HepG2 (cell line): Measurements from ENCODE around the gene TRAP1. TPM values are rescaled to one million over a fixed set of nuclear protein-coding genes. Genes with fewer than 3 reads are reported as not detected.

Source experiments
- ATAC-seq: fragments of 200-7000 bp; cut with Tn5 transposase; 3 replicates; pipeline ENCODE4 v1.9.1; 2020; ENCODE audit warnings: mild to moderate bottlenecking, moderate library complexity
- BruUV-seq: library from RNA; stranded (reverse); fragments of 400-500 nt; replicated peaks from 2 replicates; lab custom pipeline; 2021; lab: Mats Ljungman, UMichigan
- CTCF ChIA-PET: fragments of 300-600 bp; formaldehyde crosslinking; extraction: SDS; loops from one replicate; lab custom pipeline; 2021; ENCODE audit warnings: low total read pairs, inconsistent platforms, low intra/inter-chr PET ratio; lab: Yijun Ruan, JAX
- POLR2A ChIA-PET: fragments of 350-600 bp; sonication (Branson Sonifier 250); formaldehyde crosslinking; loops from one replicate; lab custom pipeline; 2020; ENCODE audit warnings: antibody characterized with exemption, inconsistent platforms; lab: Yijun Ruan, JAX
- DNase-seq: peaks from one replicate; pipeline ENCODE4 v3.0.0-alpha.2; 2015; ENCODE audit warnings: low spot score
- FAIRE-seq: peaks from 3 replicates; lab custom pipeline; 2011; peaks lifted over from hg19 to GRCh38; lab: Jason Lieb, UNC
- H2AFZ ChIP-seq: one replicate; pipeline ENCODE4 v1.6.1; 2011; ENCODE audit warnings: low read length, inconsistent platforms
- H3K27ac ChIP-seq: fragments of 300-600 bp; 3 replicates; pipeline ENCODE4 v1.8.0; 2011; ENCODE audit warnings: mixed run types, mild to moderate bottlenecking, mixed read lengths, low read length, inconsistent platforms; ENCODE audit not compliant: insufficient read depth; ENCODE audit errors: extremely low read length
- H3K27me3 ChIP-seq, 2 experiments: fragments of 200-600 bp in 1 of 2; 2 replicates in 1 of 2; 3 replicates in 1 of 2; pipeline versions ENCODE4 v1.6.0 to v1.8.0; 2011; ENCODE audit warnings: low read length in 2 of 2, mild to moderate bottlenecking in 2 of 2, moderate library complexity in 2 of 2, inconsistent platforms in 1 of 2; ENCODE audit not compliant: insufficient read depth in 2 of 2, control insufficient read depth in 1 of 2
- H3K36me3 ChIP-seq, 2 experiments: fragments of 200-600 bp in 1 of 2; replicated peaks in 1 of 2; 2 replicates in 1 of 2; 3 replicates in 1 of 2; pipeline versions ENCODE4 v1.5.1 to v1.8.0; 2011; ENCODE audit warnings: low read length in 2 of 2, inconsistent platforms in 1 of 2; ENCODE audit not compliant: insufficient read depth in 2 of 2, control insufficient read depth in 1 of 2
- H3K4me1 ChIP-seq: 2 replicates; pipeline ENCODE4 v1.5.1; 2012; ENCODE audit warnings: low read length, inconsistent platforms; ENCODE audit not compliant: insufficient read depth
- H3K4me2 ChIP-seq: 2 replicates; pipeline ENCODE4 v1.6.0; 2011; ENCODE audit warnings: low read depth, low read length, inconsistent platforms
- H3K4me3 ChIP-seq, 3 experiments: fragments of 200-600 bp in 1 of 3; sonication (generic), shearing (Covaris generic) in 1 of 3; replicated peaks in 1 of 3; 2 replicates each; pipeline ENCODE4 v1.5.1; 2011 to 2016; ENCODE audit warnings: low read length in 3 of 3, inconsistent platforms in 2 of 3, low read depth in 2 of 3, mild to moderate bottlenecking in 2 of 3, control low read depth in 1 of 3, mixed read lengths in 1 of 3; ENCODE audit not compliant: insufficient read depth in 1 of 3
- H3K79me2 ChIP-seq: one replicate; pipeline ENCODE4 v1.6.1; 2011; ENCODE audit warnings: low read length, inconsistent platforms; ENCODE audit not compliant: insufficient read depth
- H3K9ac ChIP-seq: 2 replicates; pipeline ENCODE4 v1.6.0; 2011; ENCODE audit warnings: mild to moderate bottlenecking, low read depth, low read length, inconsistent platforms; ENCODE audit not compliant: insufficient read depth
- H3K9me3 ChIP-seq: 2 replicates; pipeline ENCODE4 v1.5.1; 2012; ENCODE audit warnings: mild to moderate bottlenecking, low read length
- H4K20me1 ChIP-seq: 2 replicates; pipeline ENCODE4 v1.6.0; 2011; ENCODE audit warnings: inconsistent platforms, mild to moderate bottlenecking, low read length, moderate library complexity; ENCODE audit not compliant: insufficient read depth
- FUBP1 ChIP-seq: sonication (generic); formaldehyde crosslinking; IDR thresholded peaks from 2 replicates; pipeline ENCODE4 v1.5.1; 2020; ENCODE audit warnings: missing genetic modification reagents, mild to moderate bottlenecking, borderline replicate concordance
- HOXA9 ChIP-seq: sonication (generic); formaldehyde crosslinking; IDR thresholded peaks from 2 replicates; pipeline ENCODE4 v1.8.1; 2022; ENCODE audit warnings: missing genetic modification reagents, mild to moderate bottlenecking, moderate library complexity, borderline replicate concordance
- MAFK ChIP-seq, 2 experiments: IDR thresholded peaks in 1 of 2; conservative IDR thresholded peaks in 1 of 2; 2 replicates each; pipeline ENCODE4 v1.6.1; 2011; ENCODE audit warnings: improper control_type of control experiment in 2 of 2, low read length in 2 of 2
- MIXL1 ChIP-seq: IDR thresholded peaks from 2 replicates; pipeline ENCODE4 v1.6.1; 2016
- MXD3 ChIP-seq: IDR thresholded peaks from 2 replicates; pipeline ENCODE4 v1.6.1; 2016; ENCODE audit warnings: mild to moderate bottlenecking, missing biosample characterization, missing genetic modification reagents
- NFE2 ChIP-seq: sonication (generic); formaldehyde crosslinking; IDR thresholded peaks from 2 replicates; pipeline ENCODE4 v1.4.0; 2020; ENCODE audit warnings: missing genetic modification reagents
- ZFX ChIP-seq: sonication (generic); formaldehyde crosslinking; IDR thresholded peaks from 2 replicates; pipeline ENCODE4 v1.4.0; 2020; ENCODE audit warnings: mild to moderate bottlenecking, low read depth, missing genetic modification reagents, moderate library complexity
- ZNF644 ChIP-seq: IDR thresholded peaks from 2 replicates; pipeline ENCODE4 v1.6.1; 2016; ENCODE audit warnings: low read depth
- ZNF660 ChIP-seq: sonication (generic); formaldehyde crosslinking; IDR thresholded peaks from 2 replicates; pipeline ENCODE4 v1.5.1; 2020; ENCODE audit warnings: mild to moderate bottlenecking, low read depth, missing genetic modification reagents, borderline replicate concordance
- ZNF709 ChIP-seq: sonication (generic); formaldehyde crosslinking; IDR thresholded peaks from 2 replicates; pipeline ENCODE4 v1.5.0; 2020; ENCODE audit warnings: mild to moderate bottlenecking, missing genetic modification reagents
- WGBS: methylation state at CpG from one replicate; pipeline ENCODE4 v1.1.6; 2017; ENCODE audit warnings: low lambda C conversion rate; 5-methylcytosine and 5-hydroxymethylcytosine counted together
- in situ Hi-C: cut with HindIII; loops from 2 replicates; pipeline ENCODE4 v1.10.0; 2017; ENCODE audit warnings: low pct_unique_long_range_greater_than_20kb; ENCODE audit not compliant: extremely low pct_ligation_motif_present
- intact Hi-C: fragments of 100-400 bp; cut with micrococcal nuclease; formaldehyde crosslinking; loops from one replicate; pipeline ENCODE4 v1.10.0; 2022; ENCODE audit not compliant: unreplicated experiment
- polyA plus RNA-seq, 8 experiments: library from polyadenylated mRNA; depleted of rRNA in 3 of 8; stranded (reverse) in 7 of 8; unstranded in 1 of 8; fragments of >200 nt; fragmentation: Illumina TruSeq in 4 of 8; extraction: Trizol in 4 of 8; gene quantifications; 2 replicates each; pipeline versions ENCODE4 v1.2.1 to v1.2.3, GENCODE V29; 2011 to 2016; ENCODE audit warnings: low read depth in 4 of 8, missing spikeins in 1 of 8, mixed read lengths in 1 of 8; ENCODE audit not compliant: insufficient read depth in 1 of 8
- total RNA-seq, 5 experiments: library from RNA; depleted of rRNA; stranded (reverse); fragments of >200 nt; fragmentation: Illumina TruSeq; extraction: Trizol; gene quantifications; 2 replicates each; pipeline ENCODE4 v1.2.3, GENCODE V29; 2016; ENCODE audit warnings: low read depth in 1 of 5
- TF ChIP-seq, protein P1 (sequence below): sonication (generic); formaldehyde crosslinking; IDR thresholded peaks from 2 replicates; pipeline ENCODE4 v1.4.0; 2020; ENCODE audit warnings: missing genetic modification reagents, borderline replicate concordance
- TF ChIP-seq, protein P2 (sequence below): sonication (generic); formaldehyde crosslinking; IDR thresholded peaks from 2 replicates; pipeline ENCODE4 v1.8.0; 2022; ENCODE audit warnings: mild to moderate bottlenecking, missing genetic modification reagents, moderate library complexity
- TF ChIP-seq, protein P3 (sequence below): sonication (generic); formaldehyde crosslinking; IDR thresholded peaks from 2 replicates; pipeline ENCODE4 v1.8.0; 2022; ENCODE audit warnings: missing genetic modification reagents, mild to moderate bottlenecking, inconsistent platforms, borderline replicate concordance

TRAP1 gene
- total and polyA plus RNA-seq, 2 of the 13 experiments (the other 11 are each of a cell fraction or from before 2014, with no cell fraction given): 127 to 240 TPM

GRCh38 chr16:3766177-3766576 is 48.9 kb upstream of the TRAP1 start:
- no peak overlapping the region for H3K4me2 ChIP-seq
- H3K4me3 ChIP-seq: no peak overlapping the region
- WGBS: 98% methylated on average over 3 of the region's 3 CpGs
- ChIA-PET POLR2A (no interaction called here), CTCF (no interaction called here)
- intact Hi-C loops: no loop called here
- ATAC-seq (no peak), FAIRE-seq (no peak), DNase-seq (no peak)
- H3K36me3 ChIP-seq: peaks cover 46 to 83% of the 10 kb centered on the region in 2 experiments
- no peaks in the 10 kb centered on the region for H3K4me1 ChIP-seq
- H3K9ac ChIP-seq: no peak overlapping the region
- H3K27me3 ChIP-seq: no peaks in the 10 kb centered on the region
- no TSS peak for BruUV-seq
- H3K9me3 ChIP-seq: no peaks in the 10 kb centered on the region
- H3K27ac ChIP-seq: no peak overlapping the region
- in situ Hi-C loops: no loop called here
- no peak overlapping the region for H2AFZ ChIP-seq
- no peaks in the 10 kb centered on the region for H4K20me1 ChIP-seq
- TF ChIP-seq ZNF644: no peak
- H3K79me2 ChIP-seq: no peaks in the 10 kb centered on the region

DNA sequence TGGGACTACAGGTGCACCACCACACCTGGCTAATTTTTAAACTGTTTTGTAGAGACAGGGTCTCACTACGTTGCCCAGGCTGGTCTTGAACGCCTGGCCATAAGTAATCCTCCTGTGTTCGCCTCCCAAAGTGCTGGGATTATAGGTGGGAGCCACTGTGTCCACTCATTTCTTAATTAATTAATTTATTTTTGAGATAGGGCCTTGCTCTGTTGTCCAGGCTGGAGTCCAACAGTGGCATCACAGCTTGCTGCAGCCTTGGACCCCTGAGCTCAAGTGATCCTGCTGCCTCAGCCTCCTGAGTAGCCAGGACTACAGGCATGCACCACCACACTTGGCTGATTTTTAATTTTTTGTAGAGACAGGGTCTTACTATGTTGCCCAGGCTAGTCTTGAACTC is 47.1 kb upstream of the TRAP1 start:
- H3K36me3 ChIP-seq: peaks cover 42 to 75% of the 10 kb centered on the region in 2 experiments
- CTCF ChIA-PET: no interaction called here
- TF ChIP-seq, protein P1, sequence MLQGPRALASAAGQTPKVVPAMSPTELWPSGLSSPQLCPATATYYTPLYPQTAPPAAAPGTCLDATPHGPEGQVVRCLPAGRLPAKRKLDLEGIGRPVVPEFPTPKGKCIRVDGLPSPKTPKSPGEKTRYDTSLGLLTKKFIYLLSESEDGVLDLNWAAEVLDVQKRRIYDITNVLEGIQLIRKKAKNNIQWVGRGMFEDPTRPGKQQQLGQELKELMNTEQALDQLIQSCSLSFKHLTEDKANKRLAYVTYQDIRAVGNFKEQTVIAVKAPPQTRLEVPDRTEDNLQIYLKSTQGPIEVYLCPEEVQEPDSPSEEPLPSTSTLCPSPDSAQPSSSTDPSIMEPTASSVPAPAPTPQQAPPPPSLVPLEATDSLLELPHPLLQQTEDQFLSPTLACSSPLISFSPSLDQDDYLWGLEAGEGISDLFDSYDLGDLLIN (CRISPR knock-in tag): no peak
- TF ChIP-seq HOXA9 (no peak), ZFX (no peak), MAFK (conservative IDR thresholded peaks at IDR 0.05 in 1 of 2, IDR thresholded peaks at IDR 0.05 in 1 of 2; ENCODE audit: low read length in 2 of 2) (no peak), ZNF709 (no peak), MXD3 (CRISPR knock-in tag) (no peak), MIXL1 (no peak), NFE2 (no peak), FUBP1 (CRISPR knock-in tag) (no peak), ZNF660 (CRISPR knock-in tag) (no peak)
- TF ChIP-seq, protein P2, sequence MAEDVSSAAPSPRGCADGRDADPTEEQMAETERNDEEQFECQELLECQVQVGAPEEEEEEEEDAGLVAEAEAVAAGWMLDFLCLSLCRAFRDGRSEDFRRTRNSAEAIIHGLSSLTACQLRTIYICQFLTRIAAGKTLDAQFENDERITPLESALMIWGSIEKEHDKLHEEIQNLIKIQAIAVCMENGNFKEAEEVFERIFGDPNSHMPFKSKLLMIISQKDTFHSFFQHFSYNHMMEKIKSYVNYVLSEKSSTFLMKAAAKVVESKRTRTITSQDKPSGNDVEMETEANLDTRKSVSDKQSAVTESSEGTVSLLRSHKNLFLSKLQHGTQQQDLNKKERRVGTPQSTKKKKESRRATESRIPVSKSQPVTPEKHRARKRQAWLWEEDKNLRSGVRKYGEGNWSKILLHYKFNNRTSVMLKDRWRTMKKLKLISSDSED: no peak
- TF ChIP-seq, protein P3, sequence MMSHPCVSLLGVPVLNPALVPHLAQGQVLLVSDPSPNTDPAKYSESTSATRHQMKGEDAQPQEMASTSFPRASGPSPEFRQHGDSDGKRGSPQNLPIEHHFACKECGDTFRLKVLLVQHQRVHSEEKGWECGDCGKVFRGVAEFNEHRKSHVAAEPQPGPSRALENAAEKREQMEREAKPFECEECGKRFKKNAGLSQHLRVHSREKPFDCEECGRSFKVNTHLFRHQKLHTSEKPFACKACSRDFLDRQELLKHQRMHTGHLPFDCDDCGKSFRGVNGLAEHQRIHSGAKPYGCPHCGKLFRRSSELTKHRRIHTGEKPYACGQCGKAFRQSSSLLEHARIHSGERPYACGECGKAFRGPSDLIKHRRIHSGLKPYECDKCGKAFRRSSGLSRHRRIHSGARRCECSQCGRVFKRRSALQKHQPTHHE (CRISPR knock-in tag): no peak

More for the DNA sequence above, 47.1 kb upstream of the TRAP1 start:
- no peak overlapping the region for H2AFZ ChIP-seq
- no peak for FAIRE-seq
- BruUV-seq: no TSS peak
- H3K9me3 ChIP-seq: no peaks in the 10 kb centered on the region
- no peak overlapping the region for H3K27ac ChIP-seq
- no peak overlapping the region for H3K4me2 ChIP-seq
- no peaks in the 10 kb centered on the region for H3K27me3 ChIP-seq
- ATAC-seq: no peak
- no peaks in the 10 kb centered on the region for H4K20me1 ChIP-seq
- H3K9ac ChIP-seq: no peak overlapping the region
- intact Hi-C loops (no loop called here), in situ Hi-C loops (no loop called here)
- H3K4me1 ChIP-seq: no peaks in the 10 kb centered on the region
- DNase-seq: no peak
- 100% methylated on average over 3 of the region's 3 CpGs for WGBS
- POLR2A ChIA-PET: no interaction called here
- H3K79me2 ChIP-seq: no peaks in the 10 kb centered on the region
- H3K4me3 ChIP-seq: no peak overlapping the region
